Fibroblast of skin of abdomen (primary cell): ENCODE data around the gene ACTR3C.
A peak's percentile ranks its signal among the peaks of the same experiment; 100 is the strongest.
"Not testable (repeated sequence)": the region's sequence is repeated elsewhere in the genome, so short reads cannot be mapped to it uniquely, and the experiment has no call there.

ENCODE experiments used
- DNase-seq: peaks from one replicate; pipeline ENCODE4 v3.0.0-alpha.2; 2013

The ACTR3C gene

GRCh38 chr7:150278383-150278782, 45.0 kb downstream of the ACTR3C start:
- DNase-seq = not testable (repeated sequence)

- peak; percentile 20 for DNase-seq
Observed at GRCh38 chr7:150276132-150276695, 47.1 kb downstream of the ACTR3C start.

GRCh38 chr7:150271898-150272297, 51.4 kb downstream of the ACTR3C start:
- DNase-seq = not testable (repeated sequence)

- DNase-seq = not testable (repeated sequence)
Observed at GRCh38 chr7:150270101-150270824, 53.1 kb downstream of the ACTR3C start.

- DNase-seq = not testable (repeated sequence)
Observed at GRCh38 chr7:150268798-150269197, 54.5 kb downstream of the ACTR3C start.

GRCh38 chr7:150268287-150268686, 55.1 kb downstream of the ACTR3C start:
- DNase-seq = not testable (repeated sequence)

- not testable (repeated sequence) for DNase-seq
Observed at GRCh38 chr7:150266953-150267665, 56.2 kb downstream of the ACTR3C start.

GRCh38 chr7:150262656-150263055, 60.7 kb downstream of the ACTR3C start:
- not testable (repeated sequence) for DNase-seq

- not testable (repeated sequence) for DNase-seq
Observed at GRCh38 chr7:150247745-150248144, 75.6 kb downstream of the ACTR3C start.

- DNase-seq = not testable (repeated sequence)
Observed at GRCh38 chr7:150245208-150245607, 78.1 kb downstream of the ACTR3C start.

- DNase-seq = not testable (repeated sequence)
Observed at GRCh38 chr7:150242935-150243334, 80.4 kb downstream of the ACTR3C start.

GRCh38 chr7:150225444-150225843, 97.9 kb downstream of the ACTR3C start:
- DNase-seq = not testable (repeated sequence)

GRCh38 chr7:150222083-150222972, 101.0 kb downstream of the ACTR3C start:
- not testable (repeated sequence) for DNase-seq

- not testable (repeated sequence) for DNase-seq
Observed at GRCh38 chr7:150220673-150221181, 102.6 kb downstream of the ACTR3C start.

GRCh38 chr7:150219941-150220658, 103.2 kb downstream of the ACTR3C start:
- DNase-seq = not testable (repeated sequence)

GRCh38 chr7:150206848-150207247, 116.5 kb downstream of the ACTR3C start:
- not testable (repeated sequence) for DNase-seq

GRCh38 chr7:150205866-150206265, 117.5 kb downstream of the ACTR3C start:
- DNase-seq = not testable (repeated sequence)

- not testable (repeated sequence) for DNase-seq
Observed at GRCh38 chr7:150204577-150204976, 118.8 kb downstream of the ACTR3C start.

GRCh38 chr7:150202894-150203293, 120.5 kb downstream of the ACTR3C start:
- DNase-seq = not testable (repeated sequence)
